ENCODE results near the gene SLC22A12. TPM values are rescaled to one million over a fixed set of nuclear protein-coding genes. Genes with fewer than 3 reads are reported as not detected.
"Not testable (repeated sequence)": the region's sequence is repeated elsewhere in the genome, so short reads cannot be mapped to it uniquely, and the experiment has no call there.

The SLC22A12 gene
- total RNA-seq, 4 donors from 2014 or later: not detected

- no peak for TF ChIP-seq POLR2A (IDR thresholded peaks at IDR 0.05)
- no peak for TF ChIP-seq CTCF (IDR thresholded peaks at IDR 0.05)
- no peak for DNase-seq
- H3K27ac ChIP-seq: no peak overlapping the region
Measured at GRCh38 chr11:64592234-64592615, 1.2 kb downstream of the SLC22A12 start.

GRCh38 chr11:64592656-64593055, 1.6 kb downstream of the SLC22A12 start:
- peak in 1 of 3 donors; percentile 29 for DNase-seq
- Histone ChIP-seq H3K27me3 (no peaks in the 10 kb centered on the region), H3K27ac (no peak overlapping the region), H3K36me3 (no peaks in the 10 kb centered on the region), H3K9me3 (no peaks in the 10 kb centered on the region), H3K4me1 (no peaks in the 10 kb centered on the region), H3K4me3 (no peak overlapping the region)
- no peak for TF ChIP-seq CTCF (IDR thresholded peaks at IDR 0.05)
- TF ChIP-seq POLR2A (IDR thresholded peaks at IDR 0.05): no peak

More at GRCh38 chr11:64592234-64592615, 1.2 kb downstream of the SLC22A12 start:
- H3K36me3 ChIP-seq: no peaks in the 10 kb centered on the region
- no peaks in the 10 kb centered on the region for H3K27me3 ChIP-seq
- H3K9me3 ChIP-seq: no peaks in the 10 kb centered on the region
- H3K4me1 ChIP-seq: no peaks in the 10 kb centered on the region
- no peak overlapping the region for H3K4me3 ChIP-seq

GRCh38 chr11:64593156-64594105, 2.4 kb downstream of the SLC22A12 start:
- Histone ChIP-seq H3K27me3 (no peaks in the 10 kb centered on the region), H3K27ac (no peak overlapping the region), H3K4me3 (no peak overlapping the region), H3K9me3 (no peaks in the 10 kb centered on the region), H3K36me3 (no peaks in the 10 kb centered on the region), H3K4me1 (no peaks in the 10 kb centered on the region)
- TF ChIP-seq CTCF (IDR thresholded peaks at IDR 0.05) (no peak), POLR2A (IDR thresholded peaks at IDR 0.05) (no peak)
- peak in 1 of 3 donors; percentile 36 for DNase-seq

DNA sequence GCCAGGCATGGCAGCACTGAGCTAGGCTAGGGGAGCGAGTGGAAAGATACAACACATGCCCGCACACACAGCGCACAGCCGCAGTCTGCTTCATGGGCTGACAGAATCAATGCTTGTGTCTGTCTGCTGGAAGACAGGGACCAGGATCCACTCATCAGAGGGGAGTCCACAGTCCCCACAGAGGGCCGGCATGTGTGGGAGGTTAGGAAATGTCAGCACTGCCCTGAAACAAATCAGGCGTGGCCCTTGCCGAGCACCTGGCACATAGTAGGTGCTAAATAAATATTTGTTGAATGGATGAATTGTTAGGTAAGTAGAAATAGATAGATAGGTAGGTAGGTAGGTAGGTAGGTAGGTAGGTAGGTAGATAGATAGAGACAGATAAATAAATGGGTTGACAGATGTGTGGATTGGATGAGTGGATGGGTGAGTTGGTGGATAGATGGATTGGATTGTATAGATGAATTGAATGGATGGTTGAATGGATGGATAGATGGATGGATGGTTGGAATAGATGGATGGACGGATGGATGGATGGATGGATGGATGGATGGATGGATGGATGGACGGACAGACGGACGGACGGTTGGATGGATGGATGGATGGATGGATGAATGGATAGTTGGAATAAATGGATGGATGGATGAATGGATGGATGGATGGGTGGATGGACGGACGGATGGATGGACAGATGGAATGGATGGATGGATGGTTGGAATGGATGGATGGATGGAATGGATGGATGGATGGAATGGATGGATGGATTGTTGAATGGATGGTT, 3.3 kb downstream of the SLC22A12 start:
- TF ChIP-seq POLR2A (IDR thresholded peaks at IDR 0.05): no peak
- no peak for TF ChIP-seq CTCF (IDR thresholded peaks at IDR 0.05)
- no peak overlapping the region for H3K4me3 ChIP-seq
- no peaks in the 10 kb centered on the region for H3K4me1 ChIP-seq
- H3K36me3 ChIP-seq: no peaks in the 10 kb centered on the region
- no peak overlapping the region for H3K27ac ChIP-seq
- no peaks in the 10 kb centered on the region for H3K9me3 ChIP-seq
- H3K27me3 ChIP-seq: no peaks in the 10 kb centered on the region
- DNase-seq: peak in 1 of 3 donors; percentile 39

DNA sequence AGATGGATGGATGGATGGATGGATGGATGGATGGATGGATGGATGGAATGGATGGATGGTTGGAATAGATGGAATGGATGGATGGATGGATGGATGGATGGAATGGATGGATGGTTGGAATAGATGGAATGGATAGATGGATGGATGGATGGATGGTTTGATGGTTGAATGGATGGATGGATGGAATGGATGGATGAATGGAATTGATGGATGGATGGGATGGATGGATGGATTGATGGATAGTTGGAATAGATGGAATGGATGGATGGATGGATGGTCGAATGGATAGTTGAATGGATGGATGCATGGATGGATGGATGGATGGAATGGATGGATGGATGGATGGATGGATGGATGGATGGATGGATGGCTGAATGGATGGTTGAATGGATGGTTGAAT, 4.9 kb downstream of the SLC22A12 start:
- H3K27ac ChIP-seq, H3K36me3 ChIP-seq, H3K27me3 ChIP-seq, H3K4me3 ChIP-seq, DNase-seq, H3K4me1 ChIP-seq, H3K9me3 ChIP-seq: not testable (repeated sequence)

GRCh38 chr11:64597671-64598101, 6.7 kb downstream of the SLC22A12 start:
- H3K27ac ChIP-seq: no peak overlapping the region
- no peak overlapping the region for H3K4me3 ChIP-seq
- H3K36me3 ChIP-seq: no peaks in the 10 kb centered on the region
- TF ChIP-seq CTCF (IDR thresholded peaks at IDR 0.05): no peak
- no peak for TF ChIP-seq POLR2A (IDR thresholded peaks at IDR 0.05)
- H3K4me1 ChIP-seq: no peaks in the 10 kb centered on the region
- H3K9me3 ChIP-seq: no peaks in the 10 kb centered on the region
- peak in 1 of 3 donors; percentile 27 for DNase-seq
- no peaks in the 10 kb centered on the region for H3K27me3 ChIP-seq

Measured in Peyer's patch (tissue), 4 donors.